VCaP (cell line): Measurements from ENCODE around the gene VSTM2B.

Experiments
- H3K27ac ChIP-seq: fragments of 450-650 bp; 2 replicates; pipeline ENCODE4 v1.5.1; 2017
- TF ChIP-seq, protein P1 (sequence below): fragments of 450-650 bp; conservative IDR thresholded peaks from 2 replicates; pipeline ENCODE4 v1.5.1; 2017; ENCODE audit warnings: mild to moderate bottlenecking, moderate library complexity

VSTM2B gene

DNA sequence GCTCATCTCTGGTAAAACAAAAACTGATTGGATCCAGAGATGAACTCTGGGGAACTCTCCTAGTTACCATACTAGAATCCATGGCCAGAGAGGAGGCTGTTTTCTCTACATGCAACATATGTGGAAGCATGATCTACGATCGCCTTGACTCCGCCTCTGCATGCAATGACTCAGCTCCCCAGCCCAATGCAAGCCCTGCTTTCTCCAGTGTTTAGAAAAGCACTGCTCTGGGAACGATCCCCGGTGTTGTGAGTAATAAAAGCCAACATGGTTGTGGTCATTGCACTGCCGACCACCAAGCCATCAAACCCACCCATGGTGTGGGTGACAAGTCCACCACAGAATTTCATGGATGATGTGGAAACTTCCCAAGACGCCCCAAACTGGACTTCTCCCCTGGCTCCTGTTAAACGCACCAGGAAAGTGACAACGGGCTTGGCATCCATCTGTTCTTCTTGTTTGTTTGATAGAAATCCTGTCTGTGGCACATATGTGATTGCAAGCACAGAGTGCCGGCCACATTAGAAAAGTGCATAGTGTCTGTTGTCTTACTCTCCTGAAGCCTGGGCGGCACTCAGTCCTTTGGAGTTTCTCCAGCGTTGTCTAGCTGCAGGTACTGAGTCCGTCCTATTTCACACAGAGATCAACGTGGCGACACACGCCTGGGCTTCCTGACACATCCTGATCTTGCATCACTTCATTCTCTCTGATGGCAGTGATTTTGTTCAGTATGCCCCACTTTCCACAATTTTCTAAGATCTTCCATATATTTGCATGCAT, 36.4 kb upstream of the VSTM2B start:
- TF ChIP-seq, protein P1, sequence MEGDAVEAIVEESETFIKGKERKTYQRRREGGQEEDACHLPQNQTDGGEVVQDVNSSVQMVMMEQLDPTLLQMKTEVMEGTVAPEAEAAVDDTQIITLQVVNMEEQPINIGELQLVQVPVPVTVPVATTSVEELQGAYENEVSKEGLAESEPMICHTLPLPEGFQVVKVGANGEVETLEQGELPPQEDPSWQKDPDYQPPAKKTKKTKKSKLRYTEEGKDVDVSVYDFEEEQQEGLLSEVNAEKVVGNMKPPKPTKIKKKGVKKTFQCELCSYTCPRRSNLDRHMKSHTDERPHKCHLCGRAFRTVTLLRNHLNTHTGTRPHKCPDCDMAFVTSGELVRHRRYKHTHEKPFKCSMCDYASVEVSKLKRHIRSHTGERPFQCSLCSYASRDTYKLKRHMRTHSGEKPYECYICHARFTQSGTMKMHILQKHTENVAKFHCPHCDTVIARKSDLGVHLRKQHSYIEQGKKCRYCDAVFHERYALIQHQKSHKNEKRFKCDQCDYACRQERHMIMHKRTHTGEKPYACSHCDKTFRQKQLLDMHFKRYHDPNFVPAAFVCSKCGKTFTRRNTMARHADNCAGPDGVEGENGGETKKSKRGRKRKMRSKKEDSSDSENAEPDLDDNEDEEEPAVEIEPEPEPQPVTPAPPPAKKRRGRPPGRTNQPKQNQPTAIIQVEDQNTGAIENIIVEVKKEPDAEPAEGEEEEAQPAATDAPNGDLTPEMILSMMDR: no peak
- no peak overlapping the region for H3K27ac ChIP-seq

DNA sequence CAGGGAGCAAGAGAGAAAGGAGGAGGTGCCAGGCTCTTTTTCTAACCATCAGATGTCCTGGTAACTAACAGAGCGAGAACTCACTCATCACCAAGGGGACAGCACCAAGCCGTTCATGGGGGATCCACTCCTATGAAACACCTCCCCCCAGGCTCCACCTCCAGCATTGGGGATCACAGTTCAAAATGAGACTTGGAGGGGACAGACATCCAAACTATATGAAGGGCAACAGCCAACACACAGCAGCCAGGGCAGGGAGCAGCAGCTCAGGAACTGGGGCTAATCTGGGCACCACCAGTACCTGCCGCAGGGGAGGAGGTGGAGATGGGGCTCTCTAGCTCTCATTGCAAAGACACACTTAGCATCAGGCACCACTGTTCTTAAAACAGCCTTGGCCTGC, 34.3 kb upstream of the VSTM2B start:
- TF ChIP-seq, protein P1: no peak
- H3K27ac ChIP-seq: no peak overlapping the region

DNA sequence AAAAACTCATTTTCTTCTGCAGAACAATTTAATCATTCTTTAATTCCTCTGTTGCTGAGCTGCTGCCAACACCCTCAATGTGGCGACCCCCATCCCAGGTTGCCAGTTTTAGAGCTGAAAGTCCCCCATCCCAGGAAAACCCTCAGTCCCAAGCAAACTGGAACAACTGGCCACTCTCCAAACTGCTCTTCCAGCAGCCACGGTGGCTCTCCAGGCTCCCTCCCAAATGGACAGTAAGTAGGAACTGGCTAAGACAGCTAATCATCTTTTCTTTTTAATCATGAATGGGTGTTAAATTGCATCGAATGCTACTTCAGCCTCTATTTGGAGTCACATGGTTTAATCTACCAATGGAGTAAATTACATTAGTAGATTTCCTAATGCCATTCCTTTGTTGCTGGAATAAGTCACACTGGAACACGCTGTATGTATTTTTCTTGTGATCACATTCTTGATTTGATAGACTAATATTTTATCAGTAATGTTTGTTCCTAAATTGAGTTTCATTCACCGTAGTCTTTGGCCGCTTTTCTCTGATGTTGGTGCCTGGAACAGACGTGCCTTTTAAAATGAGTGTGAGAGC, 33.7 kb upstream of the VSTM2B start:
- TF ChIP-seq, protein P1: no peak
- no peak overlapping the region for H3K27ac ChIP-seq

DNA sequence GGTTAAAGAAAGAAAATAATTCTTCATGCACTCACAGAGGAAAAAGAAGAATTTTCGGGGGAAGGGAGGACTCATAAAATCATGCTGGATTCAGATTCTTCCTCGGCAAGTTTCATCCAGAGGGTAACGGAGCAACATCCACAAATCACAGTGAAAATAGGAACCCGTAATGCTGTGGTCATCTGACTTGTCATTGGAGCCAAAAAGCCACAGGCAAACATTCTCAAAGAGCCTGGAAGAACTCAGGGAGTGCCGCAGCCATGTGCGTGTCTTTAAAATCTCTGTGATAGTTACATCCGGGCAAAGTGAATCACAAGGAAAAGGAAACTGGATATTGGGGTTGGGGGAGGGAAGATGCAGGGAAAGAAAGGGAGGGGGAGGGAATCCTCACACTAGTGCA, 33.0 kb upstream of the VSTM2B start:
- H3K27ac ChIP-seq: no peak overlapping the region
- TF ChIP-seq, protein P1: no peak

DNA sequence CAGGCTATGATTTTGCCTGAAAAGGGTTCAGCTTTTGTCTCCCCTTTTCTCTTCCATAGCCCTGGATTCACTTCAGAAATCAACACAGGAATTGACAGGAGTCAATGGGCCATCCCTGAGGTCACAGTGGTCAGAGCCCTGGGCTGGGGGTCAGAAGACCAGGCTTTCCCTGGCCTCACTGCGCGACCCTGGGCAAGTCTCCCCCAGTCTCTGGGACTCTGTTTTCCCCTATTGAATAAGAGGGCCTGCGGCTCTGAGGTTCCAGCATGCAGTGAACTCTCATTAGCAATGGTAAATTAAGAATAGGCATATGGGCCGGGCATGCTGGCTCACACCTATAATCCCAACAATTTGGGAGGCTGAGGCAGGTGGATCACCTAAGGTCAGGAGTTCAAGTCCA, 30.7 kb upstream of the VSTM2B start:
- no peak overlapping the region for H3K27ac ChIP-seq
- TF ChIP-seq, protein P1: no peak

DNA sequence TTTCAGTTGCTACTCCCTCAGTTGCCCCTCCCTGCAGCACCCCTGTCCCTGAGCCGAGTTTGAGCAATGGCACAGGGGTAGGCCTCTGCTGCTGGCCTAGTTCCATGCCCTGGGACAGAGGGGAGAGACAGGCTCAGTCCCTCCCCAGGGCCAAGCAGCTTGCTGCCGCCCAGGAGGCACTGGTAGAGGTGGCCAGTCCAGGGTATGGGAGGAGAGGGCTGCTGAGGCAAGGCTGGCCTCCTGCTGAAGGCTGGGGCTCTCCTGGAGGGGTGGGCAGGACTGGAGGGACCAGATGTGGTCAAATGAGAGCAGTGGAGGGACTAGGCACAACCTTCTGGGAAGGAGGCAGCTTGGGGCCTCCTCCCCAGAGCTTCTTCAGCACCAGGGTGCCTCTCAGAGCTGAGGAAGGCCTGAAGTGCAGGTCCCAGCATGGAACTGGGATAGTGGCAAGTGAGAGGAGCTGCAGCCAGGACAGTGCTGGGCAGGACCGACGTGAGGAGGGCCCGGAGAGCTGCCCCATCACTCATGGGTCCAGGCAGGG, 29.8 kb upstream of the VSTM2B start:
- TF ChIP-seq, protein P1: no peak
- no peak overlapping the region for H3K27ac ChIP-seq

DNA sequence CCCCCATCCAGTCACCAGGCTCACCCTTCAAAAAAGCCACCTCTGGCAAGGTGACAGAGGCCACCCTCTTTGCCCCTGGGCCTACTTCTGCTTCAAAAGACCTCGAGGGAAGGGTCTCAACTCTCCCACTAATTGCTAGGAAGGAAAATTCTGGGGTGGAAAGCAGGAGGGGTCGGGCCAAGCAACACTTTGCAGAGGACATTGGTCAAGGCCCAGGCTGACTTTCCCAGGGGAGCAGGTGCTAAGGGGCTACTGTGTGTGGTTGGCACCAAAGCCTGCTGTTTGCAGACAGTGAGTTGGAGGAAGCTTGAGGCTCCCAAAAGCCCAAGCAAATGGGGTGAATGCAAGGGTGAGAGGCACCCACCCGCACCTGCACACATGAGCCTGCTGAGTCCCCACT, 28.6 kb upstream of the VSTM2B start:
- TF ChIP-seq, protein P1: no peak

More for the DNA sequence above, 28.6 kb upstream of the VSTM2B start:
- no peak overlapping the region for H3K27ac ChIP-seq
